ENCODE results near the gene HOXA3. TPM values are rescaled to one million over a fixed set of nuclear protein-coding genes. Genes with fewer than 3 reads are reported as not detected.

Gene HOXA3
- polyA plus RNA-seq, 1 of the 3 experiments (the other 2 are of a cell fraction) = 0.15 TPM

GRCh38 chr7:27144781-27145164 is 7.6 kb downstream of the HOXA3 start:
- Histone ChIP-seq H3K36me3 (replicated peaks in 1 of 2; ENCODE audit: control insufficient read depth in 1 of 2, insufficient read depth in 2 of 2, low read length in 1 of 2) (no peaks in the 10 kb centered on the region), H3K9me2 (no peaks in the 10 kb centered on the region), H4K20me1 (ENCODE audit: insufficient read depth) (no peaks in the 10 kb centered on the region), H3K4me3 (ENCODE audit: low read depth in 2 of 2, low read length in 1 of 2) (no peak overlapping the region), H3K9ac (no peak overlapping the region), H3K9me3 (no peaks in the 10 kb centered on the region), H2AFZ (ENCODE audit: low read depth) (0 out of 2 replicates have a peak overlapping the region, but pooled peaks have one; percentile 29), H3K27ac (ENCODE audit: low read depth in 2 of 2, low read length in 1 of 2) (no peak overlapping the region), H3K79me2 (ENCODE audit: insufficient read depth) (no peaks in the 10 kb centered on the region), H3F3A (replicated peaks; ENCODE audit: insufficient read depth) (no peaks in the 10 kb centered on the region), H3K27me3 (ENCODE audit: insufficient read depth) (peaks cover 100% of the 10 kb centered on the region), H3K4me2 (peak overlapping the region; percentile 42; the same call in 1 of the 2 replicates), H3K4me1 (ENCODE audit: control insufficient read depth in 1 of 2, insufficient read depth in 2 of 2, low read depth in 1 of 2, low read length in 1 of 2) (peaks cover 11 to 12% of the 10 kb centered on the region in 2 experiments; a peak in 1 of 4 replicates)
- WGBS (ENCODE audit: low lambda C conversion rate) = 35% methylated on average over 19 of the region's 31 CpGs
- TF ChIP-seq GABPA (IDR thresholded peaks at IDR 0.05; ENCODE audit: low read depth) = no peak
- no peak for TF ChIP-seq CHD2 (IDR thresholded peaks at IDR 0.05; ENCODE audit: low read length, partially characterized antibody)
- no peak for TF ChIP-seq RXRA (IDR thresholded peaks at IDR 0.05; ENCODE audit: borderline replicate concordance, low read depth)
- TF ChIP-seq USF2 (IDR thresholded peaks at IDR 0.05; ENCODE audit: borderline replicate concordance, low read depth, low read length) = no peak
- TF ChIP-seq MEF2A (IDR thresholded peaks at IDR 0.05; ENCODE audit: borderline replicate concordance, low read depth) = no peak
- no peak for TF ChIP-seq FOXM1 (IDR thresholded peaks at IDR 0.05; ENCODE audit: low read depth)
- CTCF ChIA-PET = interaction anchor here (0.8 to 10.9 kb wide), 16 partner anchors 12 to 776 kb away, joined by 3 to 270 read pairs (median 6); partner anchors contain the start of genes HOXA11, HOXA4 and HOXA7
- POLR2A ChIA-PET = interaction anchor here (0.6 kb wide), 1 partner anchor 13 kb away, joined by 3 read pairs; no protein-coding TSS in a partner anchor
- DNase-seq = peak; percentile 47

GRCh38 chr7:27143950-27144780 is 8.2 kb downstream of the HOXA3 start:
- WGBS (ENCODE audit: low lambda C conversion rate) = 15% methylated on average over 38 of the region's 40 CpGs
- Histone ChIP-seq H3K27me3 (ENCODE audit: insufficient read depth) (peaks cover 100% of the 10 kb centered on the region), H3K27ac (ENCODE audit: low read depth in 2 of 2, low read length in 1 of 2) (no peak overlapping the region), H3K9me2 (no peaks in the 10 kb centered on the region), H3K79me2 (ENCODE audit: insufficient read depth) (no peaks in the 10 kb centered on the region), H3K9ac (no peak overlapping the region), H3K4me3 (ENCODE audit: low read depth in 2 of 2, low read length in 1 of 2) (peak overlapping the region; percentile 17 to 31; a peak in 2 of 4 replicates), H2AFZ (ENCODE audit: low read depth) (no peak overlapping the region), H3K36me3 (replicated peaks in 1 of 2; ENCODE audit: control insufficient read depth in 1 of 2, insufficient read depth in 2 of 2, low read length in 1 of 2) (no peaks in the 10 kb centered on the region), H3K4me2 (peak overlapping the region; percentile 42), H3K9me3 (no peaks in the 10 kb centered on the region), H4K20me1 (ENCODE audit: insufficient read depth) (no peaks in the 10 kb centered on the region), H3K4me1 (ENCODE audit: control insufficient read depth in 1 of 2, insufficient read depth in 2 of 2, low read depth in 1 of 2, low read length in 1 of 2) (peaks cover 11 to 12% of the 10 kb centered on the region in 2 experiments; a peak in 1 of 4 replicates), H3F3A (replicated peaks; ENCODE audit: insufficient read depth) (no peaks in the 10 kb centered on the region)
- CTCF ChIA-PET = interaction anchor here (0.6 to 10.9 kb wide), 36 partner anchors 8 to 1292 kb away, joined by 3 to 270 read pairs (median 4); partner anchors contain the start of genes HOXA10, HOXA11, HOXA3 and HOXA4
- no peak for DNase-seq
- POLR2A ChIA-PET = interaction anchor here (0.6 kb wide), 1 partner anchor 13 kb away, joined by 3 read pairs; no protein-coding TSS in a partner anchor
- TF ChIP-seq TAF1 (IDR thresholded peaks at IDR 0.05; ENCODE audit: borderline replicate concordance, low read depth, low read length) (no peak), EZH2phosphoT487 (IDR thresholded peaks at IDR 0.05; ENCODE audit: borderline replicate concordance, low read depth) (0 out of 2 replicates have a peak, but pooled peaks have one; percentile 23)
